Neural crest cell (in vitro differentiated cells): ENCODE results near the gene OSBPL7. TPM values are rescaled to one million over a fixed set of nuclear protein-coding genes. Genes with fewer than 3 reads are reported as not detected.

Experiments used
- DNase-seq: peaks from one replicate; pipeline ENCODE4 v3.0.0; 2021; ENCODE audit warnings: low read depth, mixed read lengths, low spot score
- H3K27ac Mint-ChIP-seq: one replicate; pipeline ENCODE4 v1.8.0; 2021; ENCODE audit warnings: mild to moderate bottlenecking, mixed read lengths; ENCODE audit not compliant: unreplicated experiment
- H3K27me3 Mint-ChIP-seq: 2 replicates; pipeline ENCODE4 v1.8.0; 2021; ENCODE audit warnings: low read depth, mild to moderate bottlenecking, mixed read lengths
- H3K36me3 Mint-ChIP-seq: 2 replicates; pipeline ENCODE4 v1.8.0; 2021; ENCODE audit warnings: low read depth, mild to moderate bottlenecking, mixed read lengths
- H3K4me1 Mint-ChIP-seq: 2 replicates; pipeline ENCODE4 v1.8.0; 2021; ENCODE audit warnings: mixed read lengths
- H3K4me3 Mint-ChIP-seq: one replicate; pipeline ENCODE4 v1.8.0; 2021; ENCODE audit warnings: mild to moderate bottlenecking, mixed read lengths
- H3K9me3 Mint-ChIP-seq: 2 replicates; pipeline ENCODE4 v1.8.0; 2021; ENCODE audit warnings: mixed read lengths
- CTCF ChIP-seq: fragments of 200-600 bp; sonication (generic); conservative IDR thresholded peaks from 2 replicates; pipeline ENCODE4 v1.5.0; 2021; ENCODE audit warnings: antibody characterized with exemption, mild to moderate bottlenecking
- total RNA-seq: library from RNA; stranded (reverse); gene quantifications from 2 replicates; pipeline ENCODE4 v1.2.1, GENCODE V29; 2021

Gene OSBPL7
- total RNA-seq, 1 donor from 2014 or later = 14.3 TPM

- Mint-ChIP-seq H3K27ac (no peak overlapping the region), H3K9me3 (no peaks in the 10 kb centered on the region), H3K36me3 (no peaks in the 10 kb centered on the region), H3K4me1 (no peaks in the 10 kb centered on the region), H3K27me3 (peaks cover 33% of the 10 kb centered on the region), H3K4me3 (no peak overlapping the region)
- TF ChIP-seq CTCF = no peak
- no peak for DNase-seq
These were observed 15.3 kb downstream of the OSBPL7 start for GRCh38 chr17:47806026-47806912.

- H3K27me3 Mint-ChIP-seq = peaks cover 43% of the 10 kb centered on the region
These were observed 17.1 kb downstream of the OSBPL7 start for GRCh38 chr17:47804461-47804860.

GRCh38 chr17:47803751-47804150 is 17.8 kb downstream of the OSBPL7 start:
- no peaks in the 10 kb centered on the region for H3K36me3 Mint-ChIP-seq
- peaks cover 43% of the 10 kb centered on the region for H3K27me3 Mint-ChIP-seq
- DNase-seq = no peak
- no peaks in the 10 kb centered on the region for H3K4me1 Mint-ChIP-seq
- no peak overlapping the region for H3K27ac Mint-ChIP-seq
- no peak overlapping the region for H3K4me3 Mint-ChIP-seq
- no peak for TF ChIP-seq CTCF
- H3K9me3 Mint-ChIP-seq = no peaks in the 10 kb centered on the region

More at GRCh38 chr17:47804461-47804860, 17.1 kb downstream of the OSBPL7 start:
- TF ChIP-seq CTCF = no peak
- no peaks in the 10 kb centered on the region for H3K9me3 Mint-ChIP-seq
- no peak overlapping the region for H3K4me3 Mint-ChIP-seq
- H3K36me3 Mint-ChIP-seq = no peaks in the 10 kb centered on the region
- H3K4me1 Mint-ChIP-seq = no peaks in the 10 kb centered on the region
- DNase-seq = no peak
- no peak overlapping the region for H3K27ac Mint-ChIP-seq

DNA sequence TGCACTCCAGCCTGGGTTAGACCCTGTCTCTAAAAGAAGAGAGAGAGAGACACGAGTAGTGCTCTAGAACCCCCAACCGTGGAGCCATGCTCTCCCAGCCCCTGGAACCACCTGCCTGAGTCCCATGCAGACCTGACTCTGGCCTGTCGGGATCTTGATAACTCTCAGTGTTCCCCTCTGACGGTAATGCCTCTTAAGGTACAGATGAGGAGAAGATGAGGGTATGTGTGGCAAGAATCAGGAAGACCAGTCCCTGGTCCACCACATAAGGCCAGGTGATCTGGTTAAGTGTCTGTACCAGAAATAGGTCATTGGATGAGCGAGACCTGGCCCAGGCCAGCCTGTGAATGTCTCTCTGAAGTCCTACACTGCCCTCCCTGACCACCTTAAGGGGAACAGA is 18.4 kb downstream of the OSBPL7 start:
- Mint-ChIP-seq H3K9me3 (no peaks in the 10 kb centered on the region), H3K27me3 (peaks cover 48% of the 10 kb centered on the region), H3K27ac (no peak overlapping the region), H3K4me1 (no peaks in the 10 kb centered on the region), H3K36me3 (no peaks in the 10 kb centered on the region), H3K4me3 (no peak overlapping the region)
- no peak for TF ChIP-seq CTCF
- no peak for DNase-seq

- no peaks in the 10 kb centered on the region for H3K4me1 Mint-ChIP-seq
- no peak overlapping the region for H3K27ac Mint-ChIP-seq
- peaks cover 56% of the 10 kb centered on the region for H3K27me3 Mint-ChIP-seq
- DNase-seq = peak; percentile 27
- no peak overlapping the region for H3K4me3 Mint-ChIP-seq
- no peaks in the 10 kb centered on the region for H3K9me3 Mint-ChIP-seq
- no peaks in the 10 kb centered on the region for H3K36me3 Mint-ChIP-seq
- peak; percentile 69 for TF ChIP-seq CTCF
These were observed 19.1 kb downstream of the OSBPL7 start for GRCh38 chr17:47802341-47803022.
